ENCODE results near the gene STX1B. TPM values are rescaled to one million over a fixed set of nuclear protein-coding genes. Genes with fewer than 3 reads are reported as not detected.

Gene STX1B
- total RNA-seq, 1 donor from 2014 or later, result 2.1 TPM

- peak; percentile 3 for ATAC-seq
- no peak for DNase-seq (ENCODE audit: low spot score)
- intact Hi-C loops (cut with DNase I), result loop anchor here (10.0 kb wide), 3 partner anchors 111 to 881 kb away; partner anchors contain the start of genes VKORC1 and ZNF843
Measured at GRCh38 chr16:30983898-30984610, 26.4 kb downstream of the STX1B start.

DNA sequence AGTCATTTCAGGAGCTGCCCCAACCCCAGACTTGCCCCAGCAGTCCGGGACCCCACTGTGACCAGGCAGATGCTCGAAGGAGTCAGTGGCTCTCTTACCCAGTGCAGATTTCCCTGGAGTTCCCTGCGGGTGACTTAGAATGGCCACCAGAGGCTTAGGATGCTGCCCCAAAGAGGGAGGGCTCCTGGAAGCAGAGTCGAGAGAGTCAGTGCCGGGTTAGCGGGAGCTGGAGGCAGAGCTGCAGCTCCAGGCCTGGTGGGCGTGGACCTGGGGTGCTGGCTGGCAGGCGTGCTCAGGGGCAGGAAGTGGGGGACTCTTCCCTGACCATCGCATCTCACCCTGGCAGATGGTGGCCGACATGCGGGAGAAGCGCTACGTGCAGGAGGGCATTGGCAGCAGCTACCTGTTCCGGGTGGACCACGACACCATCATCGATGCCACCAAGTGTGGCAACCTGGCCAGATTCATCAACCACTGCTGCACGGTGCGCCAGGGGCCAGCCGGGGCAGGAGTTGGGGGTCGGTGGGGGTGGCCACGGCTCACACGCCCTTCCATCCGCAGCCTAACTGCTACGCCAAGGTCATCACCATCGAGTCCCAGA, 27.0 kb downstream of the STX1B start:
- intact Hi-C loops (cut with DNase I), result loop anchor here (10.0 kb wide), 3 partner anchors 111 to 881 kb away; partner anchors contain the start of genes VKORC1 and ZNF843
- no peak for ATAC-seq
- no peak for DNase-seq (ENCODE audit: low spot score)

DNA sequence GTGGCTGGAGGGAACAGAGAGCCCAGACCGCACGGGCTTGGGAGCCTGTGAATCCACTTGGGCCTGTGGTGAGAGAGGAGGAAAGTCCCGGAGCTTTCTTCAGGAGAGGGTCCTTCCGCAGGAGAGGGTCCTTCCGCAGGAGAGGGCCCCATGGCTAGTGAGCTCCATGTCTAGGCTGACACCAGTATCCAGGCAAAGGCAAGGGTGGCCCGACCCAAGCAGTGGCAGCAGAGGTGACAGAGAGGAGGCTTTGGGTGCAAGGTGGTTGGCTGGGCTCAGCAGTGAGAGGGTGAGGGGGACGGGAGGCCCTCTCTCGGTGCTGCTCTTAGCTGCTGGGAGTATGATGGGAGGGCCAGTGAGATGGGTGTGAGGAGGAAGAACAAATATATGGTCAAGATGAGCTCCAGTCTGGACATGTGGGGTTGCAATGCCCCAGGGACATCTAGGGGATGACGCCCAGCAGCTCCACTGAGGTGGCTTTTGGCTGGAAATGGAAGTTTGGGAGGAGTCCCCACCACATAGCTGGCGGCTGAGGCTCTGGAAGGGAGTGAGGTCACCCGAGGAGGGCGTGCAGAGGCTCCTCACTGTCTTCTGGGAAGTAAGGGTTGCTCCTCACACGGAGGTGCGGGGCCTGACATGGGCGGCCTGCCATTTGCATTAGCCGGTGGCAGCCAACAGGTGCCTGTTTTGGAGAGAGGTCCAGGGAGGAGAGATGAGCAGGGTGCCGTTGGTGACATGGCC, 27.7 kb downstream of the STX1B start:
- ATAC-seq, result no peak
- intact Hi-C loops (cut with DNase I), result loop anchor here (10.0 kb wide), 3 partner anchors 112 to 882 kb away; partner anchors contain the start of genes VKORC1 and ZNF843
- DNase-seq (ENCODE audit: low spot score), result no peak

GRCh38 chr16:30980959-30981358, 29.5 kb downstream of the STX1B start:
- ATAC-seq, result no peak
- no peak for DNase-seq (ENCODE audit: low spot score)
- intact Hi-C loops (cut with DNase I), result loop anchor here (10.0 kb wide), 3 partner anchors 114 to 884 kb away; partner anchors contain the start of genes VKORC1 and ZNF843

DNA sequence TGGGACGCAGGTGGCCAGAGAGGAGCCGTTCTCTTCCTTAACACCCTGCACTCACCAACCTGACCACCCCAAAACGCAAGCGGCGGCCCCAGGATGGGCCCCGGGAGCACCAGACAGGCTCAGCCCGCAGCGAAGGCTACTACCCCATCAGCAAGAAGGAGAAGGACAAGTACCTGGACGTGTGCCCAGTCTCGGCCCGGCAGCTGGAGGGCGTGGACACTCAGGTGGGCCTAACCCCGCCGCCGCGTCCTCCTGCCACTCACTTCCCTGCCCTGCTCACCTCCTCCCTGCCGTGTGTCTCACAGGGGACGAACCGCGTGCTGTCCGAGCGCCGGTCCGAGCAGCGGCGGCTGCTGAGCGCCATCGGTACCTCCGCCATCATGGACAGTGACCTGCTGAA, 30.0 kb downstream of the STX1B start:
- ATAC-seq (no peak), DNase-seq (ENCODE audit: low spot score) (no peak)
- intact Hi-C loops (cut with DNase I), result loop anchor here (10.0 kb wide), 3 partner anchors 114 to 884 kb away; partner anchors contain the start of genes VKORC1 and ZNF843

- ATAC-seq (no peak), DNase-seq (ENCODE audit: low spot score) (no peak)
- intact Hi-C loops (cut with DNase I), result loop anchor here (10.0 kb wide), 3 partner anchors 115 to 885 kb away; partner anchors contain the start of genes VKORC1 and ZNF843
Measured at GRCh38 chr16:30980023-30980371, 30.4 kb downstream of the STX1B start.

DNA sequence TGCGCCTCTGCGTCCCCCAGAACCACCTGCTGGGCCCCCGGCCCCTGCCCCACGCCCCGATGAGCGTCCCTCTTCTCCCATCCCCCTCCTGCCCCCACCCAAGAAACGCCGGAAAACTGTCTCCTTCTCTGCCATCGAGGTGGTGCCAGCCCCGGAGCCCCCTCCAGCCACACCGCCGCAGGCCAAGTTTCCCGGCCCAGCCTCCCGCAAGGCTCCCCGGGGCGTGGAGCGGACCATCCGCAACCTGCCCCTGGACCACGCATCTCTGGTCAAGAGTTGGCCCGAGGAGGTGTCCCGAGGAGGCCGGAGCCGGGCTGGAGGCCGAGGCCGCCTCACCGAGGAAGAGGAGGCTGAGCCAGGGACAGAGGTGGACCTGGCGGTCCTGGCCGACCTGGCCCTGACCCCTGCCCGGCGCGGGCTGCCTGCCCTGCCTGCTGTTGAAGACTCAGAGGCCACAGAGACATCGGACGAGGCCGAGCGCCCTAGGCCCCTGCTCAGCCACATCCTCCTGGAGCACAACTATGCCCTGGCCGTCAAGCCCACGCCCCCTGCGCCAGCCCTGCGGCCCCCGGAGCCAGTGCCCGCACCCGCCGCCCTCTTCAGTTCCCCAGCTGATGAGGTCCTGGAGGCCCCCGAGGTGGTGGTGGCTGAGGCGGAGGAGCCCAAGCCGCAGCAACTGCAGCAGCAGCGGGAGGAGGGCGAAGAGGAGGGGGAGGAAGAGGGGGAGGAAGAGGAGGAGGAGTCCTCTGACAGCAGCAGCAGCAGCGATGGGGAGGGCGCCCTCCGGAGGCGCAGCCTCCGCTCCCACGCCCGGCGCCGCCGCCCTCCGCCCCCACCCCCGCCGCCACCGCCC, 31.0 kb downstream of the STX1B start:
- intact Hi-C loops (cut with DNase I), result loop anchor here (10.0 kb wide), 3 partner anchors 115 to 885 kb away; partner anchors contain the start of genes VKORC1 and ZNF843
- DNase-seq (ENCODE audit: low spot score) (no peak), ATAC-seq (no peak)

GRCh38 chr16:30977502-30977901, 32.9 kb downstream of the STX1B start:
- DNase-seq (ENCODE audit: low spot score), result no peak
- no peak for ATAC-seq
- intact Hi-C loops (cut with DNase I), result no loop called here

DNA sequence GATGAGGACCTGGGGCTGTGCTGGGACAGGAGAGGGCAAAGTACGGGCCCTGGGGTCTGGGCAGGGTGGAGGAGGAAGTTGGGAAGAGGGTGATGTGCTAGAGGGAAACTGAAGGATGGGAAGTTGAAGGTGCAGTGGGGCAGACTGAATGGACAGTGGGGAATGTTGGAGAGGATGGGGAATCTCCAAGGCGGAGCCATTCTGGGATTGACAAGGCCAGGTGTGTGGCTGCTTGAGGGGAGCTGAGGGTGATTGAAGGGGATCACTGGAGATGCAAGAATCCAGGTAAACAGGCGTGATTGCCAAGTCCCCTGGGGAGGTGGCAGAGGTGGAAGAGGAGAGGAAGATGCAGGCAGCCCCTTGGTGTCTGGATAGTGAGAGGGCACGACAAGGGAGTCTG, 34.0 kb downstream of the STX1B start:
- DNase-seq (ENCODE audit: low spot score), result no peak
- ATAC-seq, result no peak
- intact Hi-C loops (cut with DNase I), result no loop called here

DNA sequence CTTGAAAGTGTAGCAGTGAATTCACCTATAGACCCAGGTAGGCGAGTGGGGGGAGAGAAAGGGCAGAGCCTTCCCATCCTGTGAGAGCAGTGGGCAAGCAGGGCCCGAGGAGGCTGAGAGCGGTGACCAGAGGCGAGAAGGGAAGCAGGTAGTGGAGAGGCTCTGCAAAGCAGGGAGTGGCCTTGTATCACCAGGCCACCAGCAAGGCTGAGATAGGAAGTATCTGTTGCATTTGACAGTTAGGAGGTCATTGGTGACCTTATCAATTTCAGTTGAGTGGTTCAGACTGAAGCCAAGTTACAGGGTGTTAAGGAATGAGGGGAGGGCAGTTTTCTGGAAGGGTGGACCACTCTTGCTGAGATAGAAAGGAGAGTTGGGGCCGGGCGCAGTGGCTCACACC, 36.1 kb downstream of the STX1B start:
- ATAC-seq (no peak), DNase-seq (ENCODE audit: low spot score) (no peak)
- intact Hi-C loops (cut with DNase I), result no loop called here

DNA sequence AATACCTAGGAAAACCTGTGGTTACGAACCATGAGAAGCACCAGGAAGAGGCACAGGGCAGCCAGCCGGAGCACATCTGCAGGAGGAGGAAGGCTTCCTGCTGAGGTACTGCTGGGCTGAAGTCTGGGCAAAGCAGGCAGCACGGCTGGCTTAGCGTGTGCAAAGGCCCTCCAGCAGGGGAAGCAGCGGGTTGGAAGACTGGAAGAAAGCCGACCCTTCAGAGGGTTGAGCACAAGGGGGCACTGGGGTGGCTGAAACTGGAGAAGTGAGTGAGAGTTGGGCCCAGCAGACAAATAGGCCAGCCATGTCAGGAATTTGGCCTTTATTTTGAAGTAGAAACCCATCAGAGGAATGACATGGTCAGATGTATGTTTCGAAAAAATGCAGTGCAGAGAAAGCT, 37.6 kb downstream of the STX1B start:
- no peak for DNase-seq (ENCODE audit: low spot score)
- no peak for ATAC-seq
- intact Hi-C loops (cut with DNase I), result no loop called here

- intact Hi-C loops (cut with DNase I), result no loop called here
- no peak for ATAC-seq
- DNase-seq (ENCODE audit: low spot score), result no peak
Measured at GRCh38 chr16:30971298-30971697, 39.1 kb downstream of the STX1B start.

- no peak for ATAC-seq
- no peak for DNase-seq (ENCODE audit: low spot score)
- intact Hi-C loops (cut with DNase I), result no loop called here
Measured at GRCh38 chr16:30969246-30969842, 41.1 kb downstream of the STX1B start.

- DNase-seq (ENCODE audit: low spot score), result no peak
- intact Hi-C loops (cut with DNase I), result no loop called here
Measured at GRCh38 chr16:30967795-30968194, 42.6 kb downstream of the STX1B start.

GRCh38 chr16:30966033-30966619, 44.3 kb downstream of the STX1B start:
- intact Hi-C loops (cut with DNase I), result no loop called here
- no peak for DNase-seq (ENCODE audit: low spot score)
- no peak for ATAC-seq

More at GRCh38 chr16:30967795-30968194, 42.6 kb downstream of the STX1B start:
- no peak for ATAC-seq

DNA sequence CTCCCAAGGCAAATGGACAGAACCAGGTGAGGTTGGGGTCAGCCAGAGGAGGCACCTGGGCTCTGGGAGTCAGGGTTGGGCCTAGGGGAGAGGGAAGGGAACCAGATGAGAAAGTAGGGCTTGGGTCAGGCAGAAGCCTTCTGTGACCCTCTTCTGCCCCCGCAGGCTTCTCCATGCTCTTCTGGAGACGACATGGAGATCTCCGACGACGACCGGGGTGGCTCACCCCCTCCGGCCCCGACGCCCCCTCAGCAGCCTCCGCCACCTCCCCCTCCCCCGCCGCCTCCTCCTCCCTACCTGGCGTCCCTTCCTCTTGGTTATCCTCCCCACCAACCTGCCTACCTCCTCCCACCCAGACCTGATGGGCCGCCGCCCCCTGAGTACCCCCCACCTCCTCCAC, 45.0 kb downstream of the STX1B start:
- ATAC-seq (no peak), DNase-seq (ENCODE audit: low spot score) (no peak)
- intact Hi-C loops (cut with DNase I), result no loop called here

DNA sequence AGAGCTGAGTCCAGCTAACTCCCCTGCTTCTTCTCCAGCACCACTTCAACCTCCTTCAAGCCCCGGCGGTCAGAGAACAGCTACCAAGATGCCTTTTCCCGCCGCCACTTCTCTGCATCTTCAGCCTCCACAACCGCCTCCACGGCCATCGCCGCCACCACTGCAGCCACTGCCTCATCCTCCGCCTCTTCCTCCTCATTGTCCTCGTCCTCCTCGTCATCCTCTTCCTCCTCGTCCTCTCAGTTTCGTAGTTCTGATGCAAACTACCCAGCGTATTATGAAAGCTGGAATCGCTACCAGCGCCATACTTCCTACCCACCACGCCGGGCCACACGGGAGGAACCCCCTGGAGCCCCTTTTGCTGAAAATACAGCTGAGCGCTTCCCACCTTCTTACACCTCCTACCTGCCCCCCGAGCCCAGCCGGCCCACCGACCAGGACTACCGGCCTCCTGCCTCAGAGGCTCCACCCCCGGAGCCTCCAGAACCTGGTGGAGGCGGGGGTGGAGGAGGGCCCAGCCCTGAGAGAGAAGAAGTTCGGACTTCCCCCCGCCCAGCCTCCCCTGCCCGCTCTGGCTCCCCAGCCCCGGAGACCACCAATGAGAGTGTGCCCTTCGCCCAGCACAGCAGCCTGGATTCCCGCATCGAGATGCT, 45.7 kb downstream of the STX1B start:
- no peak for DNase-seq (ENCODE audit: low spot score)
- intact Hi-C loops (cut with DNase I), result no loop called here
- peak; percentile 12 for ATAC-seq

Data from sciatic nerve (tissue), 2 donors.